NCI-H2107 treated with DMSO at 0.1 percent for 48 hours (cell line): ENCODE measurements around the gene LCTL.
"Not testable (repeated sequence)": the region's sequence is repeated elsewhere in the genome, so short reads cannot be mapped to it uniquely, and the experiment has no call there.

Experiments
- DNase-seq: peaks from one replicate; lab custom pipeline; 2025; ENCODE audit not compliant: unreplicated experiment; lab: John Stamatoyannopoulos, UW

The LCTL gene

GRCh38 chr15:66503041-66503648, 62.7 kb downstream of the LCTL start:
- DNase-seq = not testable (repeated sequence)

GRCh38 chr15:66502491-66502890, 63.3 kb downstream of the LCTL start:
- no peak for DNase-seq

DNA sequence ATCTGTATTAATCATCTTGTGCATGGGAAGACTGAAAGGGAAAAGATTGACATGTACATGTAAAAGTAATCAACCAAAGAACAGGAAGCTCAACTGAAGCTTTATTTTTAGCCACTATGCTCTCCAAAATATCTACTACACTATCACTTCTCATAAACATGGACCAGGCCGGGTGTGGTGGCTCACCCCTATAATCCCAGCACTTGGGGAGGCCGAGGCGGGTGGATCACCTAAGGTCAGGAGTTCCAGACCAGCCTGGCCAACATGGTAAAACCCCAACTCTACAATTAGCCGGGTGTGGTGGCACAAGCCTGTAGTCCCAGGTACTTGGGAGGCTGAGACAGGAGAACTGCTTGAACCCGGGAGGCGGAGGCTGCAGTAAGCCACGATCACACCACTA, 65.5 kb downstream of the LCTL start:
- not testable (repeated sequence) for DNase-seq

GRCh38 chr15:66498501-66499386, 67.1 kb downstream of the LCTL start:
- no peak for DNase-seq
